Skeletal muscle satellite cell (primary cell): ENCODE results near the gene OTOG.

ENCODE experiments used
- H3K27me3 ChIP-seq: 2 replicates; pipeline ENCODE4 v1.7.0; 2013; ENCODE audit warnings: low read length; ENCODE audit not compliant: control insufficient read depth, insufficient read depth
- H3K36me3 ChIP-seq: 2 replicates; pipeline ENCODE4 v1.7.0; 2013; ENCODE audit warnings: mild to moderate bottlenecking, control low read depth, low read length; ENCODE audit not compliant: insufficient read depth
- H3K4me1 ChIP-seq: 2 replicates; pipeline ENCODE4 v1.7.0; 2013; ENCODE audit warnings: low read length; ENCODE audit not compliant: control insufficient read depth, insufficient read depth
- H3K4me2 ChIP-seq: 2 replicates; pipeline ENCODE4 v1.7.0; 2013; ENCODE audit warnings: mild to moderate bottlenecking, low read length
- H3K4me3 ChIP-seq: 2 replicates; pipeline ENCODE4 v1.7.0; 2013; ENCODE audit warnings: low read length
- H3K9ac ChIP-seq: 2 replicates; pipeline ENCODE4 v1.7.0; 2013; ENCODE audit warnings: mild to moderate bottlenecking, low read depth, low read length, moderate library complexity
- H3K9me3 ChIP-seq: replicated peaks from 2 replicates; pipeline ENCODE4 v1.7.0; 2013; ENCODE audit warnings: mild to moderate bottlenecking, control low read depth, low read length

The OTOG gene

DNA sequence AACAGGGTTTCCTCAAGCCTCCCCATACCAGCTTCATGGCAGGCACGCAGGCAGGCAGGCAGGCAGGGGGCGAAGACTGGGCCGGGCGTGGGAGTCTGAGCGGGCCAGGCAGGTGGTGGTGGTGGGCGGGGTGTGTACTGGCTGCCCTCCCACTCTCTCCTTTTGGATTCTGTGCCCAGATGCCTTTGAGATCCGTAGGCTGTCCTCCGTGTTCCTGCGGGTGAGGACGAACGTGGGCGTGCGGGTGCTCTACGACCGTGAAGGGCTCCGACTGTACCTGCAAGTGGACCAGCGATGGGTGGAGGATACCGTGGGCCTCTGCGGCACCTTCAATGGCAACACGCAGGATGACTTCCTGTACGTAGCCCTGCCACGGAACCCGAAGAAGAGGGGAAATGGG is 23.0 kb downstream of the OTOG start:
- H3K4me1 ChIP-seq = no peaks in the 10 kb centered on the region
- H3K9ac ChIP-seq = no peak overlapping the region
- peaks cover 81% of the 10 kb centered on the region for H3K27me3 ChIP-seq
- no peak overlapping the region for H3K4me2 ChIP-seq
- no peaks in the 10 kb centered on the region for H3K9me3 ChIP-seq
- no peak overlapping the region for H3K4me3 ChIP-seq
- H3K36me3 ChIP-seq = no peaks in the 10 kb centered on the region

DNA sequence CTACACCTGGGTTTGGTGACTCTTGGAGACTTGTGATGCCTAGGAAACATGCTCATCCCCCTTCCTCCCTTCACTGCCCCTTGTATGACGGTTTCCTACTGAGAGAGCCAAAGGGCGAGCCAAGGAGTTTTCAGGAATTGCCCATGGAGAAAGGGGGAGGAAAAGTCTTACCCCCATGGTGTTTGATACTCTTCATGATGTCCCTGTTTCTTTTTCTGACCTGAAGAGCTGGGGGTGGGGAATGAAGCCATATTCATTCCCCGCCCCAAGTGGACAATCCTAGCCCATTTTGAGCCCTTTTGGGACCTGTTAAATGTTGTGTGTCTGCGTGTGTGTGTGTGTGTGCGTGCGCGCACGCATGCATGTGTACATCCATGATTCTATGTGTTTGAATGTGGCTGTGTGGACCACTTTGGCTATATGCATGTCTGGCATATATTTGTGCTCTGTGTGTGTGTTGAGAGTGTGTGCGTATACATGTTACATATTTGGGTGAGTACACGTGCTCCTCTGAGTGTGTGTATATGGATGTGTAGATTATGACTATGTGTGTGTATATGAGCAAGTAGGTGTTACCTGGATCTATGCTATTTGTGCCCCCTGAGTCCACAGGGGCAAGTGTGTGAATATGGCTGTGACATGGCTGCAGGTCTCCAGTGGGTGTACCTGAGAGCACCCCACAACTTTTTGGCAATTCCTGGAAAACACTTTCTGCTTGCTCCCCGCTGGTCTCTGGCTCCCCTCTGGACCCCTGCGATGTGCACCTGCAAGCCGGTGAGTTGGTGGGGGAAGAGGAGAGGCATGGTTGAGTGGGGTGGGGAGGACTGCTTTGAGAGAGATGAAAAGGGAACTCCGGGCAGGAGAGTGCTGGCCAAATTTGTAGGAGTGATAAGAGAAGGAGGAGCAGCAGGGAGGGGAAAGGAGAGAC is 24.6 kb downstream of the OTOG start:
- H3K9ac ChIP-seq = no peak overlapping the region
- H3K36me3 ChIP-seq = no peaks in the 10 kb centered on the region
- no peaks in the 10 kb centered on the region for H3K4me1 ChIP-seq
- peaks cover 69% of the 10 kb centered on the region for H3K27me3 ChIP-seq
- no peak overlapping the region for H3K4me2 ChIP-seq
- H3K9me3 ChIP-seq = no peaks in the 10 kb centered on the region
- no peak overlapping the region for H3K4me3 ChIP-seq

DNA sequence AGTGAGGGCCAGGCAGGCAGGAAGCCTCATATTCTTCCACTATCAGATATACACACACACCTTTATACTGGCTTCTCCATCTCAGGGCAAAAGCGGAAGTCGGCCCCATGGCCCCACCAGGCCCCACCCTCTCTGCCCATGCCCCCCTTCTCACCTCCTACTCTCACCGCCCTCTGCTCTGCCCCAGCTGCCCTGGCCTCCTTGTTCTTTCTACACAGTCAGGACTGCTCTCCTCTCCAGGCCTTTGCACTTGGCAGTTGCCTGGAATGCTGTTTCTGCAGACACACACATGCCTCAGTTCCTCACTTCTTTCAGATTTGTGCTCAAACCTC is 25.3 kb downstream of the OTOG start:
- H3K9ac ChIP-seq = no peak overlapping the region

DNA sequence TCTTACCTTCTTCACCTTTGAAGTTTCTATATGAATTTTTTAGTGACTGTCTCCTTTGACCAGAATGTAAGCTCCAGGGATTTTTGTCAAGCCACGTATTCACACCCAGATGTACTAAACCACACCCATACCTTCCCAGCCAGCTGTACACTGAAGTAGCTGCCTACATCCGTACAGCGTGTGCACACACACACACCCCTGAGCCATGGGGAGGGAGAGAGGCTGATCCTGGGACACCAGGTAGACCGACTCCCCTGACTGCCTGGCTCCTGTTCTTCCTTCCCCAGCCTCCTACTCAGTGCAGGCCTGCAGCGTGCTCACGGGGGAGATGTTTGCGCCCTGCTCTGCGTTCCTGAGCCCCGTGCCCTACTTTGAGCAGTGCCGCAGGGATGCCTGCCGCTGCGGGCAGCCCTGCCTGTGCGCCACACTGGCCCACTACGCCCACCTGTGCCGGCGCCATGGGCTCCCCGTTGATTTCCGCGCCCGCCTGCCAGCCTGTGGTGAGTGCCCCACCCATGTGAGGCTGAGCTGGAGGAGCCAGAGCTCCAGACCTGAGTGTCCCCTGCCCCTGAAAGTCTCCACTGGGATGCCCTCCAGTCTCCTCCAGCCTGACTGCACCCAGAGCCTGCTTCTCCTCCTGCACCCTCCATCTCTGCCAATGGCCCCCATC is 25.9 kb downstream of the OTOG start:
- Histone ChIP-seq H3K36me3 (no peaks in the 10 kb centered on the region), H3K4me3 (no peak overlapping the region), H3K4me2 (no peak overlapping the region), H3K9me3 (no peaks in the 10 kb centered on the region), H3K9ac (no peak overlapping the region), H3K27me3 (peaks cover 67% of the 10 kb centered on the region), H3K4me1 (no peaks in the 10 kb centered on the region)

More for the DNA sequence above, 25.3 kb downstream of the OTOG start:
- H3K4me2 ChIP-seq = no peak overlapping the region
- no peaks in the 10 kb centered on the region for H3K36me3 ChIP-seq
- peaks cover 64% of the 10 kb centered on the region for H3K27me3 ChIP-seq
- no peaks in the 10 kb centered on the region for H3K4me1 ChIP-seq
- no peaks in the 10 kb centered on the region for H3K9me3 ChIP-seq
- H3K4me3 ChIP-seq = no peak overlapping the region

DNA sequence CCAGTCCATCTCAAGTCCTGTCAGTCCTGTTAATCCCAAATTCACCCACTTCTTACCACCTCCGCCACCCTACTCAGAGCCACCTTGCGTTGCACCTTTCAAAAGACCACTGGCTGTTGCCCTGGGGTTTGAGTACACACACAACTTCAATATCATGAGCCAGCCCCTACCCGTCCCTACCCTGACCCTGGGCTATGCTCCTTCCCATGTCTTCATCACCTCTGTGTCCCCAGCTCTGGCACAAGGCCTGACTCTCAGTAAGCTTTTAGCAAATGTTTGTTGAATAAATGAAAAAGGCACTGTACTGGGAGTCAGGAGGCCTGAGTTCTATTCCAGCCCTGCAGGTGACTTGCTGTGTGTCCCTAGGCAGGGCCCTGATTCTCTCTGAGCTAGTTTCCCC is 26.5 kb downstream of the OTOG start:
- H3K27me3 ChIP-seq = peaks cover 69% of the 10 kb centered on the region
- H3K9ac ChIP-seq = no peak overlapping the region
- H3K4me2 ChIP-seq = no peak overlapping the region
- no peaks in the 10 kb centered on the region for H3K4me1 ChIP-seq
- no peaks in the 10 kb centered on the region for H3K9me3 ChIP-seq
- no peak overlapping the region for H3K4me3 ChIP-seq
- no peaks in the 10 kb centered on the region for H3K36me3 ChIP-seq

DNA sequence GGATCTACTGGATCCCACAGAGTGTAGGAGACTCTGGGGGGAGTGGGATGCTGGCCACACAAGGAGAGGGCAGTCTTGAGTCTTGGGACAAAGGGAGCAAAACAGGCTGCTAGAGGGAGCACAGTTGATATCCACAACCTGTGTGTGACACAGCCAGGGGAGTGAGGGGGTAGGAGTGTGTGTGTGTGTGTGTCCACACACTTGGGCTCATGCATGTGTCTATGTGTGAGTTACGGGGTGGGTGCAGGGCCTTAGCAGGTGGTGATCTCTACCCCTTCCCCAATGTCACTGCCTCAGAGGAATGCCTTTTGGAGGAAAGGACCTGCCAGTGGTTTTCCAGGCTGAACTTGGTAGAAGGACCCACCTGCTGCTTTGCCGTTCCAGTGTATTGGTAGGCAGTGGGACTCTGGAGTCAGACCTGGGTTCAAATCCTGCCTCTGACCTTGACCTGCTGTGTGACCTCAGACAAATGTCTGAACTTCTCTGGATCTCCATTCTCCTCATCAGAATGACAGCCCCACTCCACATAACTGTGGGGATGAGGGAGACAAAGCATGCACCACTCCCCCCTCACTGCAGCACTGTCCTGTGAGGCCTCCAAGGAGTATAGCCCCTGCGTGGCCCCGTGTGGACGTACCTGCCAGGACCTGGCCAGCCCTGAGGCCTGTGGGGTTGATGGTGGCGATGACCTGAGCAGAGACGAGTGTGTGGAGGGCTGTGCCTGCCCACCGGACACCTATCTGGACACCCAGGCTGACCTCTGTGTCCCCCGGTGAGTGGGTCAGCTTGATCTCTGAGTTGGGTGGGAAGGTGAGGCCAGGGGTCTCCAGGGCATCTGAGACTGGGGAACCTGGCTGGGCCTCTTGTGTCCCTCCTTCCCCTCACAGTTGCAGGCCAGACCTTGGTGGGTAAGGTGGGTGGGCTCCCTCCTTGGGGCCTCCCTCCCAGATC is 27.4 kb downstream of the OTOG start:
- H3K9ac ChIP-seq = no peak overlapping the region
- H3K9me3 ChIP-seq = no peaks in the 10 kb centered on the region
- no peaks in the 10 kb centered on the region for H3K36me3 ChIP-seq
- no peaks in the 10 kb centered on the region for H3K4me1 ChIP-seq
- H3K4me3 ChIP-seq = no peak overlapping the region
- no peak overlapping the region for H3K4me2 ChIP-seq
- peaks cover 69% of the 10 kb centered on the region for H3K27me3 ChIP-seq

DNA sequence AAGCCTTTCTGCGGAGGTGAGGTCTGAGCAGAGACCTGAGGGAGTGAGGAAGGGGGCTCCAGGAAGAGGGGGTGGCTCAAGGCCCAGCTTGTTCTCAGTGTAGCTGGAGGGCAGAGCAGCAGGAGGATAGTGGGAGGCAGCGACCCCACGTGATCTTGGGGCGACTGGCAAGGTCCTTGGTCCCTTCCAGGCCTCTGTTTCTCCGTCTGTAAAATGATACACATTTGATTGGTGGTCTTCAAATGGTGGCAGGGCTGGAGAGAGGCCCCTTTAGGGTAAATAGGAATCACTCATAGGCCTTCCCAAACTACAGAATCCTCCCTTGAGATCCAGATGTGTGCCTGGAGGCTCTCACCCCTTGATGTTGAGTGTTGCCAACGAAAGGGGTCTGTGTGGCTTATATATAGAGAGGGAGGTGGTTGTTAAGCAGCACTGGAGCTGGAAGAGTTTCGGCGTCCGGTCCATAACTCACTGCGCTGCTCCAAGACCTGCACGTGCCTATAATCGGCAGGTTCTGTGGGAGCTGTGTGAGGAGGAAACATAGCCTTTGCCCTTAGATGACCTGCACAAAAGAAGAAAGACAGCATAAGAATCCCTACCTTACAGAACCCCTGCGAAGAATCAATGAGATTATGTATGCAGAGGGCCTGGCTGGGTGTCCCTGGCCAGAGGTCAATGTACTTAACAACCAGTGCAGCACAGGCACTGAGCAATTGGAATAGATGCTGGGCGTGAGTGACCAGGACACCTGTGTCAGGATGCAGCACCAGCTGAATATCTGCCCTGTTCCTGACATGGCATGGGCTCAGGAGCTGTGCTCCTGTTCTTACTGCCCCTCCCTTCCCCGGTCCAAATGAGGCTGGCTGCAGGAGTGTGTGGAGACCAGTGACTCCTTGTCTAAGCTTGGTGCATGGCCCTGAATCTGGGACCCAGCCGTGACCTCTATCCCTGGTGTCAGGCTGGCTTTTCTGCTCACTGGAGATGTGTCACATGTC is 28.7 kb downstream of the OTOG start:
- no peak overlapping the region for H3K4me3 ChIP-seq
- peaks cover 71% of the 10 kb centered on the region for H3K27me3 ChIP-seq
- no peaks in the 10 kb centered on the region for H3K4me1 ChIP-seq
- no peak overlapping the region for H3K4me2 ChIP-seq
- no peaks in the 10 kb centered on the region for H3K36me3 ChIP-seq
- no peaks in the 10 kb centered on the region for H3K9me3 ChIP-seq
- H3K9ac ChIP-seq = no peak overlapping the region

DNA sequence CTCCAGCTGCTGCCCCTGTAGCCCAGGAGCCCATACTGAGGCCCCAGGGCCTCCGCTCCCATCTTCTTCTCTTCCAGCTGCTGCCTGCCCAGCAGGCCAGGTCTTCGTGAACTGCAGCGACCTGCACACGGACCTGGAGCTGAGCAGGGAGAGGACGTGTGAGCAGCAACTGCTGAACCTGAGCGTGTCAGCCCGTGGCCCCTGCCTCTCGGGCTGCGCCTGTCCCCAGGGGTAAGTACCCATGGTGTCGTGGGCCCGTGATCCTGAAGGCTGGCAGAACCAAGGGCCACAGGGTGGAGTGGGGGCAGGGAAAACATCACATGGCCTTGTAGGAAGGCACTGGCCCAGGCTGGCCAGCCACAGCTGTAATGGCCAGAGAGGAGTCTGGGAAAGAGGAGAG is 31.2 kb downstream of the OTOG start:
- H3K4me1 ChIP-seq = no peaks in the 10 kb centered on the region
- H3K27me3 ChIP-seq = peaks cover 68% of the 10 kb centered on the region
- no peaks in the 10 kb centered on the region for H3K9me3 ChIP-seq
- no peaks in the 10 kb centered on the region for H3K36me3 ChIP-seq
- H3K4me3 ChIP-seq = no peak overlapping the region
- H3K9ac ChIP-seq = no peak overlapping the region
- H3K4me2 ChIP-seq = no peak overlapping the region

DNA sequence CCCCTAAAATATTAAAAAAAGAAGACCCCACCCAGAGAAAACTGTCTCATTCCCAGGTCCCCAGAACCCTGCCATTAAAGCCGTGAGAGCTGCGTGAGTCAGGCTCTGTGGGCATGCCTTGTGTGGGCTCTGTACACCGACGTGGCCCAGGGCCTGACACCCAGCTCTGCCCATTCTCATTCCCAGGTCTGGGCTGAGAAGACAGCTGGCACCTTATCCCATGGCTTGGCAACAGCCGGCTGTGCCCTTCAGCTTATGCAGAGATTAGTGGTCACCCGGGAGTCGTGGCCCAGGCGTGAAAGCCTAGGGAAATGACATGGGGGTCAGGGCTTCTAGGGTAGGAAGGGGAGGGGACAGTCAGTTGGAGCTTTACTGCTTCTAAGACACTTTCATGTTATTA is 31.9 kb downstream of the OTOG start:
- Histone ChIP-seq H3K9me3 (no peaks in the 10 kb centered on the region), H3K4me1 (no peaks in the 10 kb centered on the region), H3K27me3 (peaks cover 67% of the 10 kb centered on the region), H3K4me2 (no peak overlapping the region), H3K9ac (no peak overlapping the region), H3K4me3 (no peak overlapping the region), H3K36me3 (no peaks in the 10 kb centered on the region)

DNA sequence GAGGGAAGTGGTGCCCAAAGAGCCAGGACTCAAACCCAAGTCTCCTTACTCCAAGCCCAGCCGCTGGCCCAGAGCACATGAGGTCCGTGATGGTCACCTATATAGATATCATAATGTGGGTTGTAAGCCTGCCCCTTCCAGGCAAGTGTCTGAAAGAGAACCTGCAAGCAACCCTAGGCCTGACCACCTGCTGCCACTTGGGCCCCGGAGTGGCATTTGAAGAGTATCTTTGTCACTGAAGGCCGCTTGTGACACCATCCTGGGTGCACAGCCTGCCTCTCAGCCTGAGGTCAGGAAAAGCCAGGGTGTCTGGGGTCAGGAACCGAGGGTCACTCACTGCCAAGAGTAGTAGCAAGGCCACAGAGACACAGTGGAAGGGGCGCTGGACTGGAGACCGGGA is 32.4 kb downstream of the OTOG start:
- Histone ChIP-seq H3K4me3 (no peak overlapping the region), H3K4me1 (no peaks in the 10 kb centered on the region), H3K36me3 (no peaks in the 10 kb centered on the region), H3K9me3 (no peaks in the 10 kb centered on the region), H3K4me2 (no peak overlapping the region), H3K27me3 (peaks cover 71% of the 10 kb centered on the region), H3K9ac (no peak overlapping the region)
